Activated T-helper 1 cell treated with Interleukin-2 at 50 U/mL for 16 hours (primary cell): ENCODE results near the gene XPR1.
"Not testable (repeated sequence)": the region's sequence is repeated elsewhere in the genome, so short reads cannot be mapped to it uniquely, and the experiment has no call there.

ENCODE experiments used
- DNase-seq: peaks from one replicate; pipeline ENCODE4 v3.0.0-alpha.2; 2020; ENCODE audit warnings: low read depth

Gene XPR1

DNA sequence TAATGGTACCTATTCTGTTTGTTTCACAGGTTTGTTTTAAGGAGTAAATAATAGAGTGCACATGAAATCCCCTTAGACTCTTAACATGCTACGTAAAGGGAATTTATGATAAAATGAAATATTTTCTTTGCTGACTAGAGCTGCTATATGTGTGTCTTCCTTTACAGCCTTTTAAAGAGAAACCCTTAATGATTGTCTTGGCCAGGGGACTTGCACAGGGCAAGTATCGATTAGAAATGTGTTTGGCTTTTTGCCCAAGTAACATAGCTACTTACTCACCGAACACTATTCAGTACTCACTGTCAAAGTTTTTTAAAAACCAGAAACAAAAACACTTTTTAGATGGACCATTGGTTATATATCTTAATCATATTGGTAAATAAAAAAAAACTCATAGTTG lies 209.6 kb downstream of the XPR1 start:
- DNase-seq, result no peak

DNA sequence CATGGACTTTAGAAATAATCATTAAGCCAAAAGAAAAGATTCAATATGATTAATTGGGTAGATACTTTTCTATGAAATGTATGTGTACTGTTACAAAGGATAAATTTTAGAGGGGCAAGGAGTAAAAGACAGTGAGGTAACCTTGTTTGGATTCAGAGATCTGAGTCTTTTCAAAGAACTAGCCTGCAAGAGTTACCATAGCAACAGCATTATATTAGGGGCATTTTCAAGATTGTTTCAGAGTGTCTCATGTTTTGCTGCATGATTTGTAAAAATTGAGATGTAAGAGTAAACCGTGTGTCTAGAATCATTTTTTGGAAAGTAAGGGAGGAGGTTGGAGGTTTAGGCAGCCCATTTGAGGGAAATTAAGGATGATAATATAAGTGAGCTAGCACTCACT lies 210.2 kb downstream of the XPR1 start:
- DNase-seq, result no peak

DNA sequence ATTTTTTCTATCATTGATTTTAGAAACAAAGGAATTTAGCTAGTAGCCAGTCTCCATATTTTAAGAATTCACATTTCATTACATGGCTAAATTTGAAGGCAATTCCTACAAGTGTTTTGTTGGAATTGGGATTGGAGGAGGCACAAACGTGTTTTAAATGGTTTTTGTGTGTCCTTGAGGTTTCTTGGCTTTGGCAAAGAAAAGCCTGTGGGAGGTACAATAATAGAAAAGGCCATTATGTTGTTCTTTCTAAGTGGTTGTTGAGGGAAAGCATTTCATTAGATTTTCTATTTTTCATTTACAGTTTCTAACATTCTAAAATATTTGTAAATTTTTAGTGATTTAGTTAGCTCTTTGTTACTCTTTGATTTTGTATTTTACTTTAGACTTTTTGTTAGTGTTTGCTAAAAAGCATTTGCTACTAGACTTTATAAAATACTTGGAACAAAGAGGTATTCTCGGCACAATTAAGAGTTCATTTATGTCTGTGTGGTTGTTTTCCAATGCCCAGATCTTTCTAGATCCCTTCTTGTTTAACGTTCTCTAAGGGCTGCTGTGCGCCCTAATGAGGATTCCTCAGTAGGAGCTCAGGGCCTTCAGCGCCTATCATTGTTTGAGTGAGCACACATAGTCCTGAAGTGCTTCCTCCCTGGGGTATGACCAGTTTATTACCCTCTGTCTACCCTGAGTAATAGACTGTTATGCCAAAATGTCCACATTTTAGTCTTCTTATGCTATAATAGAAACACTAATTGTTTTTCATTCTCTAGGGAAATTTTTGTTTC lies 210.9 kb downstream of the XPR1 start:
- DNase-seq, result no peak

DNA sequence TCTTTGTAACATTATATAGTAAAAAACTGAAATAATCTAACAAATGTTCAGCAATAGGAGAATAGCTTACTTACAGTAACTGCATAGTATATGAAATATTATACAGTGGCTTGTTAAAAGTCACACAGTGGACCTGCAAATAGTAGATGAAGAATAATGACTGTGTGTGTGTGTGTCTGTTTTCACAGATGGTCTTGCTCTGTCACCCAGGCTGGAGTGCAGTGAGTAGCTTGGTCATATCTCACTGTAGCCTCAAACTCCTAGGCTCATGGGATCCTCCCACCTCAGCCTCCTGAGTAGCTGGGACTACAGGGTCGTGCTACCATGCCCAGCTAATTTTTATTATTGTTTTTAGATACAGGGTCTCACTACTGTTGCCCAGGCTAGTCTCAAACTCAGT lies 213.5 kb downstream of the XPR1 start:
- DNase-seq, result no peak

DNA sequence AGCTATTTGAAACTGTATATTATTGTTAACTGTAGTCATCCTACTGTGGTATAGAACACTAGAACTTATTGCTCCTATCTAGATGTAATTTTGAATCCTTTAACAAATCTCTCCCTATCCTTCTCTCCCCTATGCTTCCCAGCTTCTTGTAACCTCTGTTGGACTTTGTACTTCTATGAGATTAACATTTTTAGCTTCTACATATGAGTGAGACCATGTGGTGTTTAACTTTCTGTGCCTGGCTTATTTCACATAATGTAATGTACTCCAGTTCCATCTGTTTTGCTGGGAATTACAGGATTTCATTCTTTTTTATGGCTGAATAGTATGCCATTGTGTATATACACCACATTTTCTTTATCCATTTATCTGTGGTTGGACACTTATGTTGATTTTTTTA lies 216.4 kb downstream of the XPR1 start:
- no peak for DNase-seq

DNA sequence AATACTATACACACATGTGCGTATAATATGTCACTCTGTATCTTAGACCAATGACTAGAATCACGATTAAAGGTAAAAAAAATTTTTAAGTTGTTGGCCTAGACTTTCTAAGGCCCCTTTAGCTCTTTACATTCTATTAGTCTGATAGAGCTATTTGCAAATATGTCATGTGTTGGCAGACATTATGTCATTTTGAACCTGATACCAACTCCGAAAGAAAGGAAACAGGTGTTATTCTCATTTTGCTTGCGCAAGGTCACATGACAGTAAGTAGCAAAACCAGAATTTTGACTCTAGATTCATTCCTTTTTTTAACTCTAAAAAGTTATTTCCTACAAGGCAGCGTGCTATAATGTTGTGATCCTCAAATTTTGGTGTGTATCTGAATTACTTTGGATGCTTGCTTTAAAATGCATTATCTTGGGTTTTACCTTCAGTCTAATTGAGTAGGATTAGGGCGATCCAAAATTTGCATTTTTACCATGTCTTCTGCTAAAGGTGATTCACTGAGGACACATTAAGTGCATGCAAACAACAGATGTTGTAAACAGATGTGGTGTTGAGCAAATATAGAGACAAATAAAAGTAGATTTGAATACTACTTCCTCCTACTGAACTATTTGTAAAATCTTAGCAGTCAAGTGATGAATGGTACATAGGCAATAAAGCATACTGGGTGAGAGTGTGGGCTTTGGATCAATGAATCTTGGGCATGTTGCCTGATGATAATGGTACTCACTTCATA lies 217.4 kb downstream of the XPR1 start:
- no peak for DNase-seq

DNA sequence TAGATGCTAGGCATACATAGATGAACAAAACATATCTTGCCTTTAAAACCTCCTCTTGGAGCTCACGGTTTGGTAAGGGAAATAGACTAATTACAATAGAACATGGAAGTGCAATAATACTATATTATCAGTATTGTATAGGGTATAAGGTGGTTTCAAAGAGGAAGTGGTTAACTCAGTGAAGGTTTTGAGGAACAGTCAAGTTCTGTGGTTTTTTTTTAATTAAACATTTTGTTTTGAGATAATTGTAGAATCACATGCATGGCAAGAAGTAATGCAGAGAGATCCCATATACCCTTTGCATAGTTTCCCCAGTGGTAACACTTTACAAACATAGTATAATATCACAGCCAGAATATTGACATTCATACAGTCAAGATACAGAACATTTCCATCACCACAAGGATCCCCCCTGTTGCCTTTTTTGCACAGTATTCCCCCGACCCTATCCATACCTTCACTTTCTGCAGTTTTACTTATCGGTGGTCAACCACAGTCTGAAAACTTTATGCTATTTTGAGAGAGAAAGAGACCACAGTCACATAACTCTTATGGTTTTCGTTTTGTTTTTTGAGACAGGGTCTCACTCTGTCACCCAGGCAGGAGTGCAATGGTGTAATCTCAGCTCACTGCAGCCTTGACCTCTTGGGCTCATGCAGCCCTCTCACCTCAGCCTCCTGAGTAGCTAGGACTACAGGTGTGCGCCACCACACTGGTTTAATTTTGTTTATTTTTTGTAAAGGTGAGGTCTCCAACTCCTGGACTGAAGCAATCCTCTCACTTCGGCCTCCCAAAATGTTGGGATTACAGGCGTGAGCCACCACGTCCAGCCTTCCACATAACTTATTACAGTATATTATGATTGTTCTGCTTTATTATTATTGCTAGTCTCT lies 220.4 kb downstream of the XPR1 start:
- DNase-seq, result no peak

DNA sequence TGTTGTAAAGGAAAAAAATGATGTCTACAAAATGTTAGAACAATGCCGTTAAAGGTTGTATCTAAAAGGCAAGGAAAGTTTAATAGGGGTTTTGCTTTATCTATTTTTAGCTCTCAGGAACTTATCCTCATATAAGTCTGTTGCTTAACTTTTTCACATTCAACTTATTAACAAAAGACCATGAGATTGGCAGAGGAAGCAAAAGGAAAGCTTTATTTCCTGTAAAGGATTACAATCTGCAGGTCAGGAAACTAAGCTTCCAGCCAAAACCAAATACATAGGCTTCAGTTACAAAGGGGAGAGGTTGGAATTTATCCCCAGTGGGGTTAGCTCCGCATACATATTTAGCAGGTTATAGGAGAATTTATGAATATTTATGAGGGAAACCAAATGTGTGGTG lies 222.2 kb downstream of the XPR1 start:
- DNase-seq, result no peak

DNA sequence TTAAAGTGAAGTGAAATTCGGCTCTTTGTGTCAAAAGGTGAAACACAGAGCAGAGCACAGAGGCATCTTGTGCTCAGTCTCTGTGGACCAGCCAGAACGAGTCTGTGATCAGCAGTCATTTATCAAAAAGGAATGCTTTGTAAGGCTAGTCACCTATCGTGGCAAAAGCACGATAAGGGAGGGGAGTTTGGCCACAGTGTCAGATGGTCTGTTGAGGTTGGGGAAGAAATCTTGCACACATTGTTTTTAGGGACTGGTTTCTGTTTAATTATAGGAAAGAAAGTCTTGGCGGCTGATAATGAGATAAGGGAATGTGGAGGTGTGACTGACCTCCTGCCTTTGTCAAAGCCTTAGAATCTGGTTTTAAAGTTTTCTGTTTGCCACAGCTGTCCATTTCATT lies 222.6 kb downstream of the XPR1 start:
- DNase-seq, result no peak

DNA sequence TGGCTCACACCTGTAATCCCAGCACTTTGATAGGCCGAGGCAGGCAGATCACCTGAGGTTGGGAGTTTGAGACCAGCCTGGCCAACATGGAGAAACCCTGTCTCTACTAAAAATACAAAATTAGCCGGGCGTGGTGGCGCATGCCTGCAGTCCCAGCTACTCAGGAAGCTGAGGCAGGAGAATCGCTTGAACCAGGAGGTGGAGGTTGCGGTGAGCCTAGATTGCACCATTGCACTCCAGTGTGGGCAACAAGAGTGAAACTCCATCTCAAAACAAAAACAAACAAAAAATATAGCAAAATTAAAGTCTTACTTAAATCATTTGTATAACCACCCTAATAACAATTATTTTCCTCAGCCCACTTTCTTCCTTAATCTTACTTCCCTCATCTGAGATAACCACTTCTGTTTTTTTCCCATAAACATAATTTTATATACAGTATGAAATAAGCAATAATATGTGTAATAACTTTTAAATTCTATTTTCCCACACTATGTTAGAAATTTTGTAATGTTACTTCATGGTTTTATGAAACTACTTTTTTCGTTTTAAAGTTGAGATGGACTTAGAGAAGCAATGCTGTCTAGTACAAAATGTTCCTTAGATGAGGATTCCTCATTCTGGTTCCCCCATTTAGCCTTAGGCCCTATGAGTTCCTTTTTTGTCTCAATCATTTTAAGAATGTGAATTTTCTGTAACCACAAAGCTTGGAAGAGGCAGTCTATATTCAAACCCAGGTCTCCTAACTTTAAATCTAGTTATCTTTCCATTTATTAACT lies 226.3 kb downstream of the XPR1 start:
- DNase-seq, result not testable (repeated sequence)

DNA sequence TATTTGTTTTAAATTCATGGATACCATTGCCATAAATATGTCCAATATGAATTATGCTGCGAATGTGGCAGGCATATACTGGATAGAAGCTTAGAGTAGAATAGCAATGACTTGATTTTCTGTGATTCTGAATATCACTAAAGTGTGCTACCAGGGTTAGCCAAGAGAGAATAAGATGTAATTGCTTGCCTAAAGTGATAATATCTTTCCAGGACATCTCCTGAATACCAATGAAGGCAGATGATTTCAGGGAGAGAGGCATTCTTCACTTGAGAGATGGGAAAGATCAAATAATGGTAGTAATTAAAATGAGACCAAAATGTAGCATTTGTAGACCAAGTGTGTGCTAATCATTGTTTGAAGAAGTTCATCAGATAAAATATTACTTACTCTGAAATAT lies 227.5 kb downstream of the XPR1 start:
- no peak for DNase-seq

DNA sequence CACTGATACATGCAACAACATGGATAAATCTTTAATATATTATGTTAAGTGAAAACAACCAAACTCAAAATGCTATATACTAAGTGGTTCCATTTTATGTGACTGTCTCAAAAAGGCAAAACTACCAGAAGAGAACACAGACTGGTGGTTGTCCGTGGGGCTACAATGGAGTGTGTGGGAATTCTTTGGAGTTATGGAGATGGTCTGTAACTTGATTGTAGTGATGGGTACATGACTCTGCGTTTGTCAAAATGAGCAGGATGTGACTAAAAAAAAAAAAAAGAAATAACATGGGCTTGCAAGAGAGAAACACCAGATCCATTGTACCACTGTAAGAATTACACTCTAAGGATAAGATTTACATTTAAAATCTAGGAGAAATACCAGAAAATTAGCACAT lies 228.7 kb downstream of the XPR1 start:
- DNase-seq, result no peak

DNA sequence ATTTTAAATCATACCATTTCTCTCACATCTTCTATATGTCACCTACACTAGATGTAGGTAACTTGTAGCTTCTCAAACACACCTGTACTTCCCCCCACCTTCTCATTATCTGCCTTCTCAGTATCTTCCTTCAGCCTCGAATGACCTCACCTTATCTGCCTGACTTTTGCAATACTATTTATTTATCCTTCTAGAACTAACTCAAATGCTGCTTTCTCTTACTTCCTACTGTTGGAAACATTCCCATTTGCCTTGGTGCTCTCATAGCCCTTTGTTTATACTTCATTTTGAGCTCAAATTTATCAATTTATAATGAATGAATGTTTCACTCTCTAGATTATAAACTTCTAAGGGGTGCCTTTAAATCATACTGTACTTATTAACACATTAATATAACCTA lies 230.5 kb downstream of the XPR1 start:
- DNase-seq, result no peak

DNA sequence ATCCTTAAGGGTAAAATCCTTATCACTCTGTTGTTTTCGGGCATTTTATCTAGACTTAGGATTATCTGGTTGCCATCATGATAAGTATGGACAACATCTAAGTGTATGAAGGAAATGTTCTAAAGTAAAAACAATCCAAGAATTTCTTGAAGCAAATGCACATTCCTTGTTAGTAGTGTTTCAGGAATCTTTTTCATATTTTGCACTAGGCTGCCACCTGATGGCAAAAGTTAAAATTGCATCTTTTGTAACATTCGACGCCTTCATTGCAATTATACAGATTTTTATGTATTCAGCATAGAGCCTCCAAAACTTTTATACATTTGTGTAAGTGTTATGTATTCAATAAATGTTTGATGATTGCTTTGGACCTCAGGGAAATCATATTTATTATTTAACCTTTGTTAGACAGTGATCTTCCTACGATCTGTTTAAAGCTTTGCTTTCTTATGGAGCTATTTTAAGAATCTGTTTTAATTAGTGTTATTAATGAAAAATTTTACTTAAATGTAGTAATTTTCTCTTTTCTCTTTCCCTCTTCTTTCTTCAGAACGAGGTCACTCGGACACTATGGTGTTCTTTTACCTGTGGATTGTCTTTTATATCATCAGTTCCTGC lies 231.4 kb downstream of the XPR1 start:
- DNase-seq, result no peak

DNA sequence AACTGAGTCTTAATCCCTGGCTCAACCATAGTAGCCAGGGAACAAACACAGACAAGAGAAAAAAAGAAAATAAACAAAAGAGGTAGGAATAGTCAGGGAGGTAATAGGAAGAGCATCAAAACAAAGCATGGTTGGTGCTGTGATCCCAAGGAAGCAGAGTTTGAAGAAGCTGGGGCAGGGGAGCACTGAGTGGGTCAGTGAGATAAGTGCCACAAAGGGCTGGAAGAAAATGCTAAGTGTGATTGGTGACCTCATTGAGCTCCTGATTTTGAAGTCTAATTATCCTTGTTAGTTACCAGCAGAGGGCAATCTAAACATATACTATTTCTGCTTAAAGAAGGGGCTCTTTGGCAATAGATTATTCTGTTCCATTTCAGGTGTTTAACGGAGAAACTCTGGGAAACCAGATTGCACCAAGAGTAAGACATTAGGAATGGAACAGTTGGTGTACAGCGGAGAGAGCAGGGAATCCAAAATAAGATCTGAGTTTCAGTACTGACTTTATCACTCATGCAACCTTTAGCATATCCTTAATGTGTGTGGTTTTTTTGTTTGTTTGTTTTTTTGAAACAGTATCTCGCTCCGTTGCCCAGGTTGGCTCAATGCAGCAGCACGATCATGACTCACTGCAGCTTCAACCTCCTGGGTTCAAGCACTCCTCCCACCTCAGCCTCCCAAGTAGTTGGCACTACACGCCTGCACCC lies 250.1 kb downstream of the XPR1 start:
- DNase-seq, result no peak

DNA sequence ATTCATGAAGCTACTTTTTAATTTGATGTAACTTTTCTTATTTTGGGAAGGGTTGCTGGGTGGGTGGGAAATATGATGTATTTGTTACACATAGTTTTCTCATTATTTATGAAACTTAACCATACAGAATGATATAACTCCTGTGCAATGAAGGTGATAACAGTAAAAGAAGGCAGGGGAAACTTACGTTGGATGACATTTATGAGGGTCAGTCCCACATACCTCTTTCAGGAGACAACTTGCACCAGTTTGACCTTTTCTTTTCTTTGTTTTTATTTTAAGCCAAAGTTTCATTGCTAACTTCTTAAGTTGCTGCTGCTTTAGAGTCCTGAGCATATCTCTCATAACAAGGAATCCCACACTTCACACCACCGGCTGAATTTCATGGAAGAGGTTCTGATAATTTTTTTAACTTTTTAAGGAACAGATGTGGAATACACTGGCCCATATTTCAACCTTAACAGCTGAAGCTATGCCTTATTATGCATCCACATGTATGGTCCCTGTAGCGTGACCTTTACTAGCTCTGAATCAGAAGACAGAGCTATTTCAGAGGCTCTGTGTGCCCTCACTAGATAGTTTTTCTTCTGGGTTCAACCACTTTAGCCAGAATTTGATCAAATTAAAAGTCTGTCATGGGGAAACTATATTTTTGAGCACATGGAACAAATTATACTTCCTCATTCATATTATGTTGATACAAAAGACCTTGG lies 252.9 kb downstream of the XPR1 start:
- no peak for DNase-seq

DNA sequence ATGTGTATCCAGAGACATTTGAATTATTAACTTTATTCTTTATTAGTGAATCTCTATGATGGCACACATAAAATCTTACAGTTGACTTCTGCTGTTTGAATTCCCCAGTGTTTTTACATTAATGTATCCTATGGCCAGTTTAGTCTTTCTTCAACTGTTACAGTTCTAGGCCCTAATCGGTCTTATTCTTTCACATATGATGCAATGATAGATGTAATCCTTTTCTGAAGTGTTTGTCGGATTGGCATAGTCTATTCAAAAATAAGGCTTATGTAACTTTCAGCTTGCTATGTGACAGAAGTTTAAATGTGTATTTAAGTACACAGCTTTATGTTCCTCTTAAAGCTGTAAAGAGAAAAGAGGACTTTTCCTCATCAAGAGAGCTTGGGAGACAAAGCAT lies 254.5 kb downstream of the XPR1 start:
- DNase-seq, result no peak

DNA sequence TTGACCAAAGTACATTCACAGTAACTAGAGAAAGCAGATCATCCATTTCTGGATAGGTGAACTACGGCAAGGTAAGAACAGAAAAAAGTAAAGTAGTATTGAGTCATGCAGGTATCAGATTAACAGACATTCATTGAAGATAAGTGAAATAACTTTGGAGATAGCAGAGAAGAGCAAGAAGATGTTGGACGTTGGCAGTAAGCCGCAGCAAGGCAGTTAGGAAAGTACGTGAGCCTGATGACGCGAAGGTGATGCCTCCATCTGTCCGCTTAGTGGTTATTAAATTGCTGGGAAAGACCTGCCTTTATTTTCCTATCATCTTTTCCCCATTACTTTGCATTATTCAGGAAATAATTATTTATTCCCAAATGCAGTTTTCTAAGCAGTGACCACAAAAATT lies 256.0 kb downstream of the XPR1 start:
- DNase-seq, result no peak

DNA sequence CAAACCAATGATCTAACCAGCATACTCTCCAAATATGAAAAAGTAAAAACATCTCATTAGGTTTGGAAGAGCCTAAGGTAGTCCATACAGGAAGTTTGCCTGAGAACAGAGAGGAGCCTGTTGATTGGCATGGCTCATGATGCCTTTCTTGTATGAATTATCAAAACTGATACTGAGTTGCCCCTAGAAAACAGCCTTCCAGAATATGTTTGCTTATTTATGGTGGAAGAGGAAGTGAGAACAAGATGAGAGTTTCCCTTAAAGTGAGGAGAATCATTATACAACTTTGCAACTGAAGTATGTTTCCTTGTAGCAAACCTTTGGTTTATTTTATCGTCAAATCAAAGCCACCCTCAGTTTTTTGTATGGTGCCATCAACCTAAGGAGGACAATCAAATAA lies 257.0 kb downstream of the XPR1 start:
- no peak for DNase-seq

DNA sequence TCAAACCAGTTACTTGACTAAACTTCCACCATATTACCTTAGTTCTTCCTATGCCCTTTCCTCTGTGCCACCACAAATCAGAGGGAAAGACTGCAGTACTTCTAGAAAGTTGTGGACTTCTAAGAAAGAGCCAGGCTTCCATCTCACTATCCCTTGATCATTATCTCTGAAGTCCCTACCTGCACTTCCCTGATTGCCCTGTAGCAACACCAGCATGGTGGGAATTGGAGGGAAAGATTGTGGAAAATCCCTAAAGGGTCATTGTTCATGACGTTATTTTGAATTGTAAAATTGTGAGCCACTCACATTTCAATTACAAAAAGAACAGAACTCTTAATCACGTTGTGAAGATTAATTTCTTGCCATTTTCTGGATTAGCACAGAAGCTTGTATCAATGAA lies 257.5 kb downstream of the XPR1 start:
- DNase-seq, result no peak
